ENCODE results near the gene PLS1. TPM values are rescaled to one million over a fixed set of nuclear protein-coding genes. Genes with fewer than 3 reads are reported as not detected.
"Not testable (repeated sequence)": the region's sequence is repeated elsewhere in the genome, so short reads cannot be mapped to it uniquely, and the experiment has no call there.

PLS1 gene
- total and polyA plus RNA-seq, 4 donors = 9.3 to 45.4 (median 18.7) TPM

GRCh38 chr3:142568393-142569017 is 27.7 kb upstream of the PLS1 start:
- TF ChIP-seq, protein P1, sequence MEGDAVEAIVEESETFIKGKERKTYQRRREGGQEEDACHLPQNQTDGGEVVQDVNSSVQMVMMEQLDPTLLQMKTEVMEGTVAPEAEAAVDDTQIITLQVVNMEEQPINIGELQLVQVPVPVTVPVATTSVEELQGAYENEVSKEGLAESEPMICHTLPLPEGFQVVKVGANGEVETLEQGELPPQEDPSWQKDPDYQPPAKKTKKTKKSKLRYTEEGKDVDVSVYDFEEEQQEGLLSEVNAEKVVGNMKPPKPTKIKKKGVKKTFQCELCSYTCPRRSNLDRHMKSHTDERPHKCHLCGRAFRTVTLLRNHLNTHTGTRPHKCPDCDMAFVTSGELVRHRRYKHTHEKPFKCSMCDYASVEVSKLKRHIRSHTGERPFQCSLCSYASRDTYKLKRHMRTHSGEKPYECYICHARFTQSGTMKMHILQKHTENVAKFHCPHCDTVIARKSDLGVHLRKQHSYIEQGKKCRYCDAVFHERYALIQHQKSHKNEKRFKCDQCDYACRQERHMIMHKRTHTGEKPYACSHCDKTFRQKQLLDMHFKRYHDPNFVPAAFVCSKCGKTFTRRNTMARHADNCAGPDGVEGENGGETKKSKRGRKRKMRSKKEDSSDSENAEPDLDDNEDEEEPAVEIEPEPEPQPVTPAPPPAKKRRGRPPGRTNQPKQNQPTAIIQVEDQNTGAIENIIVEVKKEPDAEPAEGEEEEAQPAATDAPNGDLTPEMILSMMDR (IDR thresholded peaks at IDR 0.05; ENCODE audit: control extremely low read depth, extremely low read depth) = no peak
- DNase-seq (no peak), ATAC-seq (ENCODE audit: insufficient read depth, low FRiP score) (no peak)
- Histone ChIP-seq H3K4me1 (ENCODE audit: control insufficient read depth in 5 of 5, insufficient read depth in 5 of 5, low read length in 5 of 5) (no peaks in the 10 kb centered on the region), H3K4me3 (no peak overlapping the region), H3K27ac (ENCODE audit: low read depth in 1 of 2, low read length in 1 of 2) (no peak overlapping the region), H3K36me3 (ENCODE audit: control insufficient read depth in 4 of 4, insufficient read depth in 4 of 4, low read length in 4 of 4) (peaks cover 0 to 8% (median 0%) of the 10 kb centered on the region in 4 donors), H3K9ac (ENCODE audit: insufficient read depth in 1 of 2, low read length in 2 of 2) (no peak overlapping the region), H3K9me3 (ENCODE audit: control insufficient read depth in 4 of 4, insufficient read depth in 3 of 4, low read length in 3 of 4) (no peaks in the 10 kb centered on the region), H3K27me3 (ENCODE audit: control insufficient read depth in 3 of 3, insufficient read depth in 3 of 3, low read length in 2 of 3) (no peaks in the 10 kb centered on the region)
- WGBS, 2 donors = 90 to 93% methylated on average over 21 of the region's 21 CpGs

DNA sequence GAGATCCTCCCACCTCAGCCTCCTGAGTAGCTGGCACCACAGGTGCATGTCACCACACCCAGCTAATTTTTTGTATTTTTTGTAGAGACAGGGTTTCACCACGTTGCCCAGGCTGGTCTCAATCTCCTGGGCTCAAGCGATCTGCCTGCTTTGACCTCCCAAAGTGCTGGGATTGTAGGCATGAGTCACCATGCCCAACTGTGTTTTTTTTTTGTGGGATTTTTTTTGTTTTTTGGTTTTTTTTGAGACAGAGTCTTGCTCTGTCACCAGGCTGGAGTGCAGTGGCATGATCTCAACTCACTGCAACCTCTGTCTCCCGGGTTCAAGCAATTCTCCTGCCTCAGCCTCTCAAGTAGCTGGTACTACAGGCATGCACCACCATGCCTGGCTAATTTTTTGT is 26.8 kb upstream of the PLS1 start:
- not testable (repeated sequence) for H3K4me3 ChIP-seq; H3K27me3 ChIP-seq (ENCODE audit: control insufficient read depth in 3 of 3, insufficient read depth in 3 of 3, low read length in 2 of 3); H3K9me3 ChIP-seq (ENCODE audit: control insufficient read depth in 4 of 4, insufficient read depth in 3 of 4, low read length in 3 of 4); H3K4me1 ChIP-seq (ENCODE audit: control insufficient read depth in 5 of 5, insufficient read depth in 5 of 5, low read length in 5 of 5); H3K9ac ChIP-seq (ENCODE audit: insufficient read depth in 1 of 2, low read length in 2 of 2); DNase-seq; ATAC-seq (ENCODE audit: insufficient read depth, low FRiP score); H3K27ac ChIP-seq (ENCODE audit: low read depth in 1 of 2, low read length in 1 of 2); H3K36me3 ChIP-seq (ENCODE audit: control insufficient read depth in 4 of 4, insufficient read depth in 4 of 4, low read length in 4 of 4)
- WGBS, 2 donors = 92% methylated on average over 3 of the region's 3 CpGs

- WGBS, 2 donors = 97% methylated on average over 3 of the region's 3 CpGs
- H3K27me3 ChIP-seq (ENCODE audit: control insufficient read depth in 3 of 3, insufficient read depth in 3 of 3, low read length in 2 of 3); ATAC-seq (ENCODE audit: insufficient read depth, low FRiP score); H3K4me3 ChIP-seq; H3K36me3 ChIP-seq (ENCODE audit: control insufficient read depth in 4 of 4, insufficient read depth in 4 of 4, low read length in 4 of 4); H3K27ac ChIP-seq (ENCODE audit: low read depth in 1 of 2, low read length in 1 of 2); H3K9ac ChIP-seq (ENCODE audit: insufficient read depth in 1 of 2, low read length in 2 of 2); H3K9me3 ChIP-seq (ENCODE audit: control insufficient read depth in 4 of 4, insufficient read depth in 3 of 4, low read length in 3 of 4); DNase-seq: not testable (repeated sequence)
- H3K4me1 ChIP-seq (ENCODE audit: control insufficient read depth in 5 of 5, insufficient read depth in 5 of 5, low read length in 5 of 5) = peaks cover 0 to 11% (median 5%) of the 10 kb centered on the region in 5 donors
Observed at GRCh38 chr3:142574223-142574622, 22.0 kb upstream of the PLS1 start.

DNA sequence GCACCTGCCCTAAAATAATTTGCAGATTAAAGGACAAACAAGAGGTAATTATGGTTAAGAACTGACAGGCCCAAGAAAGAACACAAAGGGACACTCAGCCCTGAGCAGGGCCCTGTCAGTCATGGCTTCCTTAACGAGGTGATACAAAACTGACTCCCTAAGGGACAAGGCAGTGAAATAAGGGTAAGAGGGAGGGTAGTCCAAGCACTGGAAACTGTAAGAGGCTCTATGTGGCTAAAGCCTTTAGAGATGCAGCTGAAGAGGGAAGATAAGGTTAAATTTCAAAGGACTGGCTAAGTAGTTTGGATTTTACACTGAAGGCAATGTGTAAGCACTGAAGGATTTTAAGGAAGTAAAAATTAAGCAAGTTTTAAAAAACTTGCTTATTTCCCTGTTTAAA is 21.5 kb upstream of the PLS1 start:
- Histone ChIP-seq H3K9me3 (ENCODE audit: control insufficient read depth in 4 of 4, insufficient read depth in 3 of 4, low read length in 3 of 4) (no peaks in the 10 kb centered on the region), H3K9ac (ENCODE audit: insufficient read depth in 1 of 2, low read length in 2 of 2) (no peak overlapping the region), H3K27me3 (ENCODE audit: control insufficient read depth in 3 of 3, insufficient read depth in 3 of 3, low read length in 2 of 3) (no peaks in the 10 kb centered on the region), H3K27ac (ENCODE audit: low read depth in 1 of 2, low read length in 1 of 2) (no peak overlapping the region), H3K4me1 (ENCODE audit: control insufficient read depth in 5 of 5, insufficient read depth in 5 of 5, low read length in 5 of 5) (peaks cover 0 to 14% (median 5%) of the 10 kb centered on the region in 5 donors), H3K36me3 (ENCODE audit: control insufficient read depth in 4 of 4, insufficient read depth in 4 of 4, low read length in 4 of 4) (peaks cover 0 to 5% (median 0%) of the 10 kb centered on the region in 4 donors), H3K4me3 (no peak overlapping the region)
- TF ChIP-seq, protein P1 (IDR thresholded peaks at IDR 0.05; ENCODE audit: control extremely low read depth, extremely low read depth) = no peak
- WGBS, 2 donors = 49 to 52% methylated on average over 1 of the region's 1 CpG
- DNase-seq = no peak
- no peak for ATAC-seq (ENCODE audit: insufficient read depth, low FRiP score)
